Panc1 (cell line): ENCODE data around the gene TIE1. TPM values are rescaled to one million over a fixed set of nuclear protein-coding genes. Genes with fewer than 3 reads are reported as not detected.

Experiments
- ATAC-seq: fragments of 200-7000 bp; cut with Tn5 transposase; 2 replicates; pipeline ENCODE4 v1.9.1; 2020; ENCODE audit warnings: mild to moderate bottlenecking, moderate library complexity
- BruUV-seq: library from RNA; stranded (reverse); fragments of 400-500 nt; replicated peaks from 2 replicates; lab custom pipeline; 2021; lab: Mats Ljungman, UMichigan
- CTCF ChIA-PET: fragments of 300-600 bp; sonication (Branson Sonifier 250); formaldehyde crosslinking; loops from one replicate; lab custom pipeline; 2022; ENCODE audit warnings: antibody characterized with exemption; lab: Charles Lee
- POLR2A ChIA-PET: fragments of 300-600 bp; sonication (Branson Sonifier 250); formaldehyde crosslinking; loops from one replicate; lab custom pipeline; 2022; ENCODE audit warnings: antibody characterized with exemption; lab: Charles Lee
- DNase-seq: peaks from one replicate; pipeline ENCODE4 v3.0.0-alpha.2; 2010; ENCODE audit warnings: low read depth, low spot score
- H3K27ac ChIP-seq: 2 replicates; pipeline ENCODE4 v1.5.1; 2011; ENCODE audit warnings: mild to moderate bottlenecking, low read length, inconsistent platforms
- H3K27me3 ChIP-seq: fragments of 200-500 bp; sonication (Bioruptor generic); 2 replicates; pipeline ENCODE4 v1.6.0; 2014; ENCODE audit warnings: low read length, inconsistent platforms; ENCODE audit not compliant: control insufficient read depth, insufficient read depth
- H3K36me3 ChIP-seq: fragments of 200-500 bp; sonication (Bioruptor generic); 2 replicates; pipeline ENCODE4 v1.5.1; 2014; ENCODE audit warnings: inconsistent platforms, mild to moderate bottlenecking, low read length, moderate library complexity; ENCODE audit not compliant: control insufficient read depth, insufficient read depth
- H3K4me1 ChIP-seq: 2 replicates; pipeline ENCODE4 v1.5.1; 2011; ENCODE audit warnings: inconsistent platforms, mild to moderate bottlenecking, low read length, moderate library complexity; ENCODE audit not compliant: control insufficient read depth, insufficient read depth
- H3K4me3 ChIP-seq, 2 experiments: 2 replicates each; pipeline ENCODE4 v1.5.1; 2011 to 2012; ENCODE audit warnings: low read depth in 2 of 2, low read length in 2 of 2, mild to moderate bottlenecking in 2 of 2, inconsistent platforms in 1 of 2, moderate library complexity in 1 of 2
- H3K9me3 ChIP-seq: fragments of 200-500 bp; sonication (Bioruptor generic); 2 replicates; pipeline ENCODE4 v1.5.1; 2014; ENCODE audit warnings: low read depth, mild to moderate bottlenecking, inconsistent platforms, low read length, moderate library complexity; ENCODE audit not compliant: control insufficient read depth, insufficient read depth
- CTCF ChIP-seq: fragments of 450-650 bp; IDR thresholded peaks from 2 replicates; pipeline ENCODE4 v1.5.1; 2017; ENCODE audit warnings: mild to moderate bottlenecking
- POLR2AphosphoS5 ChIP-seq: IDR thresholded peaks from 2 replicates; pipeline ENCODE4 v1.6.1; 2012; ENCODE audit warnings: mild to moderate bottlenecking, low read depth, low read length, moderate library complexity
- SIN3A ChIP-seq: IDR thresholded peaks from 2 replicates; pipeline ENCODE4 v1.6.1; 2012; ENCODE audit warnings: low read depth, mild to moderate bottlenecking, low read length, moderate library complexity, borderline replicate concordance; ENCODE audit not compliant: insufficient read depth
- TCF7L2 ChIP-seq: IDR thresholded peaks from 2 replicates; pipeline ENCODE4 v1.6.1; 2011; ENCODE audit warnings: mild to moderate bottlenecking, low read depth, low read length, inconsistent platforms
- in situ Hi-C: cut with HindIII; loops from 2 replicates; pipeline ENCODE4 v1.10.0; 2016; ENCODE audit warnings: low sequenced_read_pairs, low pct_unique_long_range_greater_than_20kb
- intact Hi-C: fragments of 100-400 bp; cut with micrococcal nuclease; formaldehyde crosslinking; loops from one replicate; pipeline ENCODE4 v1.10.0; 2022; ENCODE audit not compliant: unreplicated experiment
- total RNA-seq: library from RNA; stranded (reverse); gene quantifications from one replicate; pipeline ENCODE4 v1.2.1, GENCODE V29; 2021; ENCODE audit not compliant: unreplicated experiment
- TF ChIP-seq, protein P1 (sequence below), 2 experiments: IDR thresholded peaks; 2 replicates each; pipeline ENCODE4 v1.6.1; 2011 to 2012; ENCODE audit warnings: low read depth in 2 of 2, control low read depth in 1 of 2, low read length in 1 of 2, mild to moderate bottlenecking in 1 of 2, moderate library complexity in 1 of 2; ENCODE audit not compliant: insufficient read depth in 1 of 2

The TIE1 gene
- total RNA-seq, 1 experiment from 2014 or later, result 0.28 TPM

DNA sequence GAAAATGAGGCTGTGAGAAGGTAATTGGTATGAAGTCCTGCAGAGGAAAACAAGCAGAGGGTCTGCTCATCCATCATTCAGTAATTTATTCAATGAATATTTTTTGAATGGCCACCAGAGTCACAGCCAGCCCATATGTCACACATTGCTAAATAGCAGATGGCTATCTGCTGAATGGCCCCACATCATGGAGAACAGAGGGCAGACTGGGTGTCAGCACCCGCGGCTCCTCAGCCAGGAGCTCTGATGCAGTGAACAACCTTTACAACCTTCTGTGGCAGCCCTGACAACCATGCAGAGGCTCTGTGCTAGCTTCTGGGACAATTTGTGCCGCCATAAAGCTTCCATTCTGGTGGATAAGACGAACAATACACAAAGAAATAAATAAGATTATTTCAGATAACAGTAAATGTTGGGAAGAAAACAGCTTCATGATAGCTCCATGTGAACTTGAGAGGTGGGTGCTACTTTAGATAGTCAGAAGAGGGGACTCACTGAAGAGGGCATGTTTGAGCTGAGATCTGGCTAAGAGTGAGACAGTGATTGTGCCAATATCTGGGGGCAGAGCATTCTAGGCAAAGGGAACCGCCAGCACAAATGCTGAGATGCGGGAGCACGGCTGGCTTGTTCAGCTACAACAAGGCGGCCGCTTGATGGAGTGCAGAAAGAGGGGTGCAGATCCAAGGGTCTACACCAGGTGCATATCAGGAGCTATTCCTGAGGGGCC lies 12.6 kb upstream of the TIE1 start:
- no TSS peak for BruUV-seq
- Histone ChIP-seq H3K4me3 (no peak overlapping the region), H3K27me3 (no peaks in the 10 kb centered on the region), H3K9me3 (no peaks in the 10 kb centered on the region), H3K27ac (no peak overlapping the region), H3K4me1 (no peaks in the 10 kb centered on the region), H3K36me3 (no peaks in the 10 kb centered on the region)
- DNase-seq, result no peak
- ATAC-seq, result no peak
- in situ Hi-C loops (no loop called here), intact Hi-C loops (no loop called here)
- TF ChIP-seq TCF7L2 (no peak), CTCF (no peak), SIN3A (no peak), POLR2AphosphoS5 (no peak)
- TF ChIP-seq, protein P1, sequence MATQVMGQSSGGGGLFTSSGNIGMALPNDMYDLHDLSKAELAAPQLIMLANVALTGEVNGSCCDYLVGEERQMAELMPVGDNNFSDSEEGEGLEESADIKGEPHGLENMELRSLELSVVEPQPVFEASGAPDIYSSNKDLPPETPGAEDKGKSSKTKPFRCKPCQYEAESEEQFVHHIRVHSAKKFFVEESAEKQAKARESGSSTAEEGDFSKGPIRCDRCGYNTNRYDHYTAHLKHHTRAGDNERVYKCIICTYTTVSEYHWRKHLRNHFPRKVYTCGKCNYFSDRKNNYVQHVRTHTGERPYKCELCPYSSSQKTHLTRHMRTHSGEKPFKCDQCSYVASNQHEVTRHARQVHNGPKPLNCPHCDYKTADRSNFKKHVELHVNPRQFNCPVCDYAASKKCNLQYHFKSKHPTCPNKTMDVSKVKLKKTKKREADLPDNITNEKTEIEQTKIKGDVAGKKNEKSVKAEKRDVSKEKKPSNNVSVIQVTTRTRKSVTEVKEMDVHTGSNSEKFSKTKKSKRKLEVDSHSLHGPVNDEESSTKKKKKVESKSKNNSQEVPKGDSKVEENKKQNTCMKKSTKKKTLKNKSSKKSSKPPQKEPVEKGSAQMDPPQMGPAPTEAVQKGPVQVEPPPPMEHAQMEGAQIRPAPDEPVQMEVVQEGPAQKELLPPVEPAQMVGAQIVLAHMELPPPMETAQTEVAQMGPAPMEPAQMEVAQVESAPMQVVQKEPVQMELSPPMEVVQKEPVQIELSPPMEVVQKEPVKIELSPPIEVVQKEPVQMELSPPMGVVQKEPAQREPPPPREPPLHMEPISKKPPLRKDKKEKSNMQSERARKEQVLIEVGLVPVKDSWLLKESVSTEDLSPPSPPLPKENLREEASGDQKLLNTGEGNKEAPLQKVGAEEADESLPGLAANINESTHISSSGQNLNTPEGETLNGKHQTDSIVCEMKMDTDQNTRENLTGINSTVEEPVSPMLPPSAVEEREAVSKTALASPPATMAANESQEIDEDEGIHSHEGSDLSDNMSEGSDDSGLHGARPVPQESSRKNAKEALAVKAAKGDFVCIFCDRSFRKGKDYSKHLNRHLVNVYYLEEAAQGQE (IDR thresholded peaks at IDR 0.05; ENCODE audit: insufficient read depth in 1 of 2, low read depth in 2 of 2, low read length in 1 of 2), result no peak
- ChIA-PET CTCF (no interaction called here), POLR2A (no interaction called here)

DNA sequence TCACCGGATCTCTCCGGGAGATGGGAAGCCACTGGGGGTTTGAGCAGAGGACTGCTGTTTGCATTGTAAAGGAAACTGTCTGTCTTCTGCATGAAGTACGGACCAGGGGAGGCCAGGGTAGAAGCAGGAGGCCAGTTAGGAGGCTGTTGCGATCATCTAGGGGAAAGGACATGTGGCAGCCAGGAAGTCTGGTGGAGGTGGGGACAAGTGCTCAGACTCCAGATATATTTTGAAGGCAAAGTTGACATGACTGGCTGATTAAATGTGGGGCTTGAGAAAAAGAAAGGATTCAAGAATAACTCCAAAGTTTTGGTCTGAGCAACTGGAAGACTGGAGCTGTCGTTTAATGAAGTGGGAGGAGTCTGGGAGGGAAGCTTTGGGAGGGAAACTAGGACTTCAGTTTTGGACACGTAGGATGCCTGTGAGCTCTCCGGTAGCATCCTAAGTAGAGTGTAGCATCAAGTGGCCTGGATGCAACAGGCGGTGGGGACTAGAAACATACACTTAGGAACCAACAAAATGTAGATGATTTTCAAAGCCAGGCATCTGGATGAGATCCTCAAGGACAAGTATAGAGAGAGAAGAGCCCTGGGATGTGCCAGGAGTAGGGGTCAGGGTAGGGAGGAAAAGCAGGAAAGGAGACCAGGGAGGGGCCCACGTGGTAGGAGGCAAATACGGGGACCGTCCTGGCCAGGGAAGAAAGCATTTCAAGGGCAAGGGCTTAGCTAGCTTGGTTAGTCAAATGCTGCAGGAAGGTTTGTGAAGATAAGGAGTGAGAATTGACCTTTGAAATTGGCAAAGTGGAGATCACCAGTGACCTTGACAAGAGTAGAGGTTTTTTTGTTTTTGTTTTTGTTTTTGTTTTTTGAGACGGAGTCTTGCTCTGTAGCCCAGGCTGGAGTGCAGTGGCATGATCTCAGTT lies 11.7 kb upstream of the TIE1 start:
- in situ Hi-C loops (no loop called here), intact Hi-C loops (no loop called here)
- Histone ChIP-seq H3K4me3 (no peak overlapping the region), H3K27ac (no peak overlapping the region), H3K9me3 (no peaks in the 10 kb centered on the region), H3K4me1 (no peaks in the 10 kb centered on the region), H3K27me3 (no peaks in the 10 kb centered on the region), H3K36me3 (no peaks in the 10 kb centered on the region)
- no peak for TF ChIP-seq TCF7L2
- TF ChIP-seq CTCF, result no peak
- no peak for TF ChIP-seq POLR2AphosphoS5
- no peak for TF ChIP-seq SIN3A
- TF ChIP-seq, protein P1 (IDR thresholded peaks at IDR 0.05; ENCODE audit: insufficient read depth in 1 of 2, low read depth in 2 of 2, low read length in 1 of 2), result no peak
- DNase-seq (no peak), ATAC-seq (no peak)
- no TSS peak for BruUV-seq
- ChIA-PET POLR2A (no interaction called here), CTCF (no interaction called here)
